ENCODE data around the gene TRIM60.
"Not testable (repeated sequence)": the region's sequence is repeated elsewhere in the genome, so short reads cannot be mapped to it uniquely, and the experiment has no call there.

Gene TRIM60

DNA sequence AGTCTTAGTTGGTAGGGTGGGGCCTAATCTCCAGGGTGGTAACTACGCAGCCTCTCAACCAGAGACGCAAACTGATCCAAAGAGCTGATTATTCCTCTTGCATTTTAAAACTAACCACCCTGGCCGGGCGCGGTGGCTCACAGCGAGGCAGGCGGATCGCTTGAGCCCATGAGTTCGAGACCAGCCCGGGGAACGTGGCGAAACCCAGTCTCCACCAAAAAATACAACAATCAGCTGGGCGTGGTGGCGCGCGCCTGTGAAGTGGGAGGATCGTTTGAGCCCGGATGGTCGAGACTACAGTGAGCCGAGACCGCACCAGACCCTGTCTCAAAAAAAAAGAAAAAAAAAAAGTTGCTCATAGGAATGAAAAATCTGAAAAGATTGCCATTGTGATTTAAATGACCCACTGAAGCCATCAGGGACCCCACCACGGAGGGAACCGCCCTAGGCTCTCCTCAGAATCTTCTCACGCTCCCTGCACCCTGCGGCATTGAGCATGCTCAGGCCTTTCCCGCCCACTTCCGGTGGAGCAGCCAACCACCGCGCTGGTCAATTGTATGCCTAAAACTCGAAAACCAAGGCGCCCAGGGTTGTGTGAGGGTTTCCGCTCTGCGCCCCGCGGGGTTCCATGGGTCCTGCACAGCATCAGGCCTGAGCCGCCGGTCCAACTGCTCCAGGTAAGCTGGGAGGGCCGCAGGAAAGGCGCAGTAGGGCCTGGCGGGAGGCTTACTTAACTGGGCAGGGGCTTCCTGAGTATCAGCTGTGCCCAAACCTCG lies at the start of gene TRIM60:
TRIM60 (plus strand) TSS at position 564 of the 776 bp plus-strand sequence. CDS start 8,074 bp downstream, outside the sequence.
- no peak for DNase-seq

DNA sequence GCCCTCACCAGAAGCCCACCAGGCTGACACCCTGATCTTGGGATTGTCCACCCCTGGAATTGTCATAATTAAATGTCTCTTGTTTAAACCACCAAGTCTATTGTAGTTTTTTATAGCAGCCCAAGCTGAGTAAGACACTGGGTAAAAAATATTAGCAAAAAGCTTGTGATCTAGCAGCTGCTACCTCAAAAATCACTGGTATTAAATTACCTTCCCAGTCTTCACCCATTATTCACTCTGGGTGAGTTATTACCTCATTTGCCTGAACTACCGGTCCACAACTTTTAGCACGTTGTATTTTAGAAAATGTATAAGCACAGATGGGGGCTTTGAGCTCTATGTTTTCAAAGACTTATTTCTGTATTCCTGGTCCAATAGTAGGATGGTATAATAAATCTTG lies 42.3 kb upstream of the TRIM60 start:
- DNase-seq: no peak

DNA sequence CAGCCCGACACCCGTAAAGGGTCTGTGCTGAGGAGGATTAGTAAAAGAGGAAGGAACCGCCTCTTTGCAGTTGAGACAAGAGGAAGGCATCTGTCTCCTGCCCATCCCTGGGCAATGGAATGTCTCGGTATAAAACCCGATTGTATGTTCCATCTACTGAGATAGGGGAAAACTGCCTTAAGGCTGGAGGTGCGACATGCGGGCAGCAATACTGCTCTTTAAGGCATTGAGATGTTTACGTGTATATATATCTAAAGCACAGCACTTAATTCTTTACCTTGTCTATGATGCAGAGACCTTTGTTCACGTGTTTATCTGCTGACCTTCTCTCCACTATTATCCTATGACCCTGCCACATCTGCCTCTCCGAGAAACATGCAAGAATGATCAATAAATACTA lies 41.0 kb upstream of the TRIM60 start:
- not testable (repeated sequence) for DNase-seq

DNA sequence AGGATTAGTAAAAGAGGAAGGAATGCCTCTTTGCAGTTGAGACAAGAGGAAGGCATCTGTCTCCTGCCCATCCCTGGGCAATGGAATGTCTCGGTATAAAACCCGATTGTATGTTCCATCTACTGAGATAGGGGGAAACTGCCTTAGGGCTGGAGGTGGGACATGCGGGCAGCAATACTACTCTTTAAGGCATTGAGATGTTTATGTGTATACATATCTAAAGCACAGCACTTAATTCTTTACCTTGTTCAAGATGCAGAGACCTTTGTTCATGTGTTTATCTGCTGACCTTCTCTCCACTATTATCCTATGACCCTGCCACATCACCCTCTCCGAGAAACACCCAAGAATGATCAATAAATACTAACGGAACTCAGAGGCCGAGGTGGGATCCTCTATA lies 35.7 kb upstream of the TRIM60 start:
- not testable (repeated sequence) for DNase-seq

DNA sequence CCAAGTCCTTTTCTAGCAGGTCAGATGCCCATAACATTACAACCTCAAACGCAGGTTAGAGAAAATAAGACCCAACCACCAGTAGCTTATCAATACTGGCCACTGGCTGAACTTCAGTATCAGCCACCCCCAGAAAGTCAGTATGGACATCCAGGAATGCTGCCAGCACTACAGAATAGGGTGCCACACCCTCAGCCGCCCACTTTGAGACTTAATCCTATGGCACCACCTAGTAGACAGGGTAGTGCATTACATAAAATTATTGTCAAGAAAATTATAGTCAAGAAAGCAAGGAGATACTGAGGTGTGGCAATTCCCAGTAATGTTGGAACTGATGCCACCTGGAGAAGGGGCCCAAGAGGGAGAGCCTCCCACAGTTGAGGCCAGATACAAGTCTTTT lies 34.5 kb upstream of the TRIM60 start:
- no peak for DNase-seq

DNA sequence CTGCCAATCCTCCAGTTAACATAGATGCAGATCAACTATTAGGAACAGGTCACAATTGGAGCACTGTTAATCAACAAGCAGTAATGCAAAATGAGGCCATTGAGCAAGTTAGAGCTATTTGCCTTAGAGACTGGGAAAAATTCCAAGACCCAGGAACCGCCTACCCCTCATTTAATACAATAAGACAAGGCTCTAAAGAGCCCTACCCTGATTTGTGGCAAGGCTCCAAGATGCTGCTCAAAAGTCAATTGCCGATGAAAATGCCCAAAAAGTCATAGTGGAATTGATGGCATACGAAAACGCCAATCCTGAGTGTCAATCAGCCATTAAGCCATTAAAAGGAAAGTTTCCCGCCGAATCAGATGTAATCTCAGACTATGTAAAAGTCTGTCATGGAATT lies 33.9 kb upstream of the TRIM60 start:
- no peak for DNase-seq

DNA sequence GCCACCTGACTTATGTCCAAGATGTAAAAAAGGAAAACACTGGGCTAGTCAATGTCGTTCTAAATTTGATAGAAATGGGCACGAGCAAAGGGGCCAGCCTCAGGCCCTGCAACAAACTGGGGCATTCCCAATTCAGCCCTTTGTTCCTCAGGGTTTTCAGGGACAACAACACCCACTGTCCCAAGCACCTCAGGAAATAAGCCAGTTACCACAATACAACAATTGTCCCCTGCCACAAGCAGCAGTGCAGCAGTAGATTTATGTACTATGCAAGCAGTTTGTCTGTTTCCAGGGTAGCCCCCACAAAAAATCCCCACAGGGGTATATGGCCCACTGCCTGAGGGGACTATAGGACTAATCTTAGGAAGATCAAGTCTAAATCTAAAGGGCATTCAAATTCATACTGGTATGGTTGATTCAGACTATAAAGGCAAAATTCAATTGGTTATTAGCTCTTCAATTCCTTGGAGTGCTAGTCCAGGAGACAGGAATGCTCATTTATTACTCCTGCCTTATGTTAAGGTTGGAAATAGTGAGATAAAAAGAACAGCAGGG lies 33.2 kb upstream of the TRIM60 start:
- DNase-seq: not testable (repeated sequence)

DNA sequence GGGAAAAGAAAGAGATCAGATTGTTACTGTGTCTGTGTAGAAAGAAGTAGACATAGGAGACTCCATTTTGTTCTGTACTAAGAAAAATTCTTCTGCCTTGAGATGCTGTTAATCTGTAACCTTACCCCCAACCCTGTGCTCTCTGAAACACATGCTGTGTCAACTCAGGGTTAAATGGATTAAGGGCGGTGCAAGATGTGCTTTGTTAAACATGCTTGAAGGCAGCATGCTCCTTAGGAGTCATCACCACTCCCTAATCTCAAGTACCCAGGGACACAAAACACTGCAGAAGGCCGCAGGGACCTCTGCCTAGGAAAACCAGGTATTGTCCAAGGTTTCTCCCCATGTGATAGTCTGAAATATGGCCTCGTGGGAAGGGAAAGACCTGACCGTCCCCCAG lies 29.8 kb upstream of the TRIM60 start:
- not testable (repeated sequence) for DNase-seq

DNA sequence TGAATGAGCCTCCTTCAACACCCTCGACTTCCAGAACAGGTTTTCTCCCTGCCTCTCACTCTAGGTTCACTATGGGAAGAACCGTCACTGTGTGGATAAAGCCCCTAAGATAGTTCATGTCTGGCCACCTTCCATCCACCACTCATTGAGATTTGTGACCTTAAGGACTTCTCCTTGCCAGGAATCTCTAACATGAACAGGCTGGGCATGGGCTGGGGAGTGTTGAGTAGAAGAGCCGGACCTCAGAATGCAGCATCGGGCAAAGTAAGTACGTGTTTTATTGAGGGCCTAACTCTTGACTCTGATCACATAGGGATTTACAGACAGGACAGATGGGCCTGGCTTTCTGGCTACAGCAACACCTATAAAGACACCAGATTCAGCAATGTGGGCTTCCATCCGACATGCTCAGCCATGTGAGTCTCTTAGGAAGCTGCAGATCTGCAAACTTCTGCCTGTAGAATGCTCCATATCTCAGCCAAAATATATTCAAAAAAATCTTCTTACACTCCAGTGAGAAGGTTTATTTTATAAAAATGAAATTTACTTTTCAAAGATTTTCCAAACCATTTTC lies 26.4 kb upstream of the TRIM60 start:
- DNase-seq: no peak

DNA sequence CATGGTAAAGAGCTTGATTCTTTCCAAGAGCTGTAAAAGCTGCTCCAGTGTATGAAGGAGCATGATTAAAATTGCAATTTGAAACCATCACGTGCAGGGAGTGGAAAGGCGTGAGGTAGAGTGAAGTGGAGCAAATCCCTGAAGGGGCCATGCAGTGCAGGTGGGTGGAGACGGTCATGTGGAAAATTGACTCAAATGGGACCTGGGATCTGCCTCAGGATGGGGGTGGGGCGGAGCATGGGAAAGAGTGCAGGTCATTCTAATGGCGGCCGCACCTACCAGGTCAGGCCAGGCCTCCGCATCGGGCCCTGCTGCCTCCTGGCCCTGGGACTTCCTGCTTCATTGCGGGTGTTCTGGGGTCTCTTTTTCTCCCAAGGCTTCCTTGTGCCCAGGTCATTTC lies 25.3 kb upstream of the TRIM60 start:
- no peak for DNase-seq

DNA sequence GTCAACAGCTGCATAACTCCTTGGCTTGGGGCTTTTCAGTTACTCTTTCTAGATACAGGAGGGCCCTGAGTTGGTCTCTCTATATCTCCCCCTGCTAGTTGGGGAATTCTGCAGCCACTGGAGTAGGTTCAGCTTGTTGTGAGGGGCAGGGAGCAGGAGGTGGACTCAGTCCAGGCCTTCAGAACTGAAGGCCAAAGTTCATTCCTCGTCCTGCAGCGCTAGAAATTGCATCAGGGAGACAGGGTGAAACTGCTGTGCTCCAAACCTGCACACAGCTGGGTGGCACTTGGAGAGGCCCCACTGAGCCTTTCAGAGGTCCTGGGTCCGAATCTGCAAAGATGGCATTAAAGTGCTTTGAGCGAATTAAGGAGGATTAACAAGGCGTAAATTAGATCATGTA lies 24.9 kb upstream of the TRIM60 start:
- DNase-seq: no peak

DNA sequence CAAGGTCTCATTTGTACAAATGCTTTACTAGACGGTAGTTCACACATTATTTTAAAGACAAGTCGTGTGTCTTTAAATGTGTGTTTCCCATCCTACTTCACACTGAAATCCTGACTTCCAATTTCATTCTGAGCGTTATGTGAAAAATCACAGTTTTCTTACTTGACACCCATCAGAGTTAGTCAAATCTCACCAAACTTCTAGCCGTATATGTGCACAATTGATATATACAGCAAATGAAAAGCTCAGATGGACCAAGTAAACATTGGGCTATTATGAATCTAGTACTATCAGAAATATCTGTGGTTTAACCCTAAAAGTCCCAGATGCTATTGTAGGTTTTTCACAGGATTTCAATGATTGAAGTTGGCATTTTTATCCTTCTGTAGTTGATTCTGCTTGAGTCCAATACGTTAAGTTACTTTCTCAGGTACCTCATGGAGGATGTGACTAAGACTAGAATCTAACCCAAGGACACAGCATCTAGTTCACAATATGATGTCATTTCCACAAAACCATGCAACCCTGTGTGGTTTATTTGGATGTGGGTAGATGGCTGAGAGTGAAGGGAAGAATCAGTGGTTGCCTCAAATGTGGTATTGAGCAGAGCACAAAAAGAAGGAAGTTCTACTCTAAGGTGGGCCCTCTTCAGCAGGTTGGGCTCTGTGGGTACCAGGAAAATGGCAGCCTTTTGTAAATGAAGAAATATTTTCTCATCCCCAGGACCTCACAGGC lies 22.1 kb upstream of the TRIM60 start:
- no peak for DNase-seq

DNA sequence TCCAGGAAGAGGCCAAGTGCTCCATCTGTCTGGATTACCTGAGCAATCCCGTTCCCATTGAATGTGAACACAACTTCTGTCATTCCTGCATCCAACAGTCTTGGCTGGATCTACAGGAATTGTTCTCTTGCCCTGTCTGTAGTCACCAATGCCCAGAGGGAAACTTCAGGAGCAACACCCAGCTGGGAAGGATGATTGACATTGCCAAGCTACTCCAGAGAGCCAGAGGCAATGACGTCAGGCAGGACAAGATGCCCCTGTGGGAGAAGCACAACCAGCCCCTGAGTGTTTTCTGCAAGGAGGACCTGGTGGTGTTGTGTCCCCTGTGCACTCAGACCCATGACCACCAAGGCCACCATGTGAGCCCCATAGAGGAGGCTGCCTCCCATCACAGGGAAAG lies 21.3 kb upstream of the TRIM60 start:
- no peak for DNase-seq

DNA sequence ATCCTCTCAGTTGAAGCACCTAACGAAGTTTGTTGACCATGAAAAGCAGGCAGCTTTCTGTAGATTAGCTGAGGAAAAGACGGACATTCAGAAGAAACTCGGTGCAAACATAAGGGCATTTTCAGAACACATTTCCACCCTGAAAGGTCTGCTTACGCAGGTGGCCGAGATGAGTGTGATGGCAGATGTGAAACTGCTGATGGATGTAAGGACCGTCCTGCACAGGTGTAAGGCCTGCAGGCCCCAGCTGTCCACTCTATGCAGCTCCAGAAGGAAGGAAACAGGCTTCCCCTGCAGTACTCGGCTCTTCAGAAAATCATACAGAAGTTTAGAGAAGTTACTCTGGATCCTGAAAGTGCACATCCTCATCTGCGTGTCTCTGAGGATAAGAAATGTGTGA lies 20.8 kb upstream of the TRIM60 start:
- no peak for DNase-seq

DNA sequence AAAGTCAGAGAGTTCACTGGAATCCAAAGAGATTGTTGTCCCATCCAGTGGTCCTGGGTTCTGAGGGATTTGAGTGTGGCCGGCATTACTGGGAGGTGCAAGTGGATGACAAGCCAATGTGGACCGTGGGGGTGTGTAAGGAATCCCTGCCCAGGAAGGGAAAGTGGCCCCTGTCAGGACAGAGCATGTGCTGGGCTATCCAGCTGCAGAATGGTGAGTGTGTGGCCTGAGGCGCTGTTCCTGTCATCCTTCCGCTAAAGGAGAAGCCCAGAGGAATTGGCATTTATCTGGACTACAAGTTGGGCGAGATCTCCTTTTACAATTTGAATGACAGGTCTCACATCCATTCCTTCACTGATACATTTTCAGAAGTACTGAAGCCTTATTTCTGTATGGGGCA lies 20.4 kb upstream of the TRIM60 start:
- DNase-seq: no peak

DNA sequence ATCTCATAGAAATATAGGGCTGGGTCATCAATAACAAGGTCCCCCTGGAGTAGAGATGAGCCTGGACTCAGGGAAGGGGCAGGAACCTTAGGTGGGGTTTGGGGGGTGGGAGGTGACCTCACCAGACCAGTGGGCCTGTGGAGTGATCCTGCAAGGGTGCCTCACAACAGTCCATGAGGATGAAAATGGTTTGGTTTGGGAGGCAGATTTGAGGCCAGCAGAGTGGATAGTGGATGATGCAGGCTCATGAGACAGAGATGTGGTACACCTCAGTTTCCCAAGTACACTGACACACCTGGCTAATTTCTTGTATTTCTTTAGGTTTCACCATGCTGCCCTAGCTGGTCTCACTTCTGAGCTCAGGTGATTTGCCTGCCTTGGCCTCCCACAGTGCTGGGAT lies 18.1 kb upstream of the TRIM60 start:
- DNase-seq: no peak

DNA sequence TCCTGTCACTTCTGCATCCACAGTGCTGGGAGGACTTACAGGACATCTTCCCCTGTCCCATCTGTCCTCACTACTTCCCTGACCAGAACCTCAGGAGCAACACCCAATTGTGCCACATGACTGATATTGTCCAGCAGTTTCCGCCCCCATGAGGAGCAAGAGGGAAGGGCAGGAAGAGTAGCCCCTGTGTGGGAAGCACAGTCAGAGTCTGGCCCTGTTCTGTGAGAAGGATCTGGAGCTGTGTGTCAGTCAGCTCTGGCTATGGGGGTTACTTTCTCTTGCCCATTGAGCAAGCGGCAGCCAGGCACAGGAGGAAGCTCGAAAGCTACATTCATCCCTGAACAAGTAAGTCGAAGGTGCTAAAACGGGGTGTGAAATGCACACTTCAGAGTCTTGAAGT lies 14.8 kb upstream of the TRIM60 start:
- DNase-seq: no peak

DNA sequence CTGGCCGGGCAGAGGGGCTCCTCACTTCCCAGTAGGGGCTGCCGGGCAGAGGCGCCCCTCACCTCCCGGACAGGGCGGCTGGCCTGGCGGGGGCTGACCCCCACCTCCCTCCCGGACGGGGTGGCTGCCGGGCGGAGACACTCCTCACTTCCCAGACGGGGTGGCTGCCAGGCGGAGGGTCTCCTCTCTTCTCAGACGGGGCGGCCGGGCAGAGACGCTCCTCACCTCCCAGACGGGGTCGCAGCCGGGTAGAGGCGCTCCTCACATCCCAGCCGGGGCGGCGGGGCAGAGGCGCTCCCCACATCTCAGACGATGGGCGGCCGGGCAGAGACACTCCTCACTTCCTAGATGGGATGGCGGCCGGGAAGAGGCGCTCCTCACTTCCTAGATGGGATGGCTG lies 11.8 kb upstream of the TRIM60 start:
- not testable (repeated sequence) for DNase-seq

DNA sequence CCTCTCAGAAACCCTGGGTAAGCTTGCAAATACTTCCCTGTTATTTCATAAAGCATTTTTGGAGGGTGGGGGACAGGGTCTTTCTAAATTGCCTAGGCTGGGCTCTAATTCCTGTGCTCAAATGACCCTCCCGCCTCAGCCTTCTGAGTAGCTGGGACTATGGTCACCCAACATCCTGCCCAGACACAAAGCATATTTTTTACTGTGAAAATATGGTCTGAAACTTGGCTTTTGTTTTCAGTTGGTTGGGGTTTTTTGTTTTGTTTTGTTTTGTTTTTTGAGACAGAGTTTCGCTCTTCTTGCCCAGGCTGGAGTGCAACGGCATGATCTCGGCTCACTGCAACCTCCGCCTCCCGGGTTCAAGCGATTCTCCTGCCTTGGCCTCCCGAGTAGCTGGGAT lies 6.0 kb upstream of the TRIM60 start:
- DNase-seq: not testable (repeated sequence)

DNA sequence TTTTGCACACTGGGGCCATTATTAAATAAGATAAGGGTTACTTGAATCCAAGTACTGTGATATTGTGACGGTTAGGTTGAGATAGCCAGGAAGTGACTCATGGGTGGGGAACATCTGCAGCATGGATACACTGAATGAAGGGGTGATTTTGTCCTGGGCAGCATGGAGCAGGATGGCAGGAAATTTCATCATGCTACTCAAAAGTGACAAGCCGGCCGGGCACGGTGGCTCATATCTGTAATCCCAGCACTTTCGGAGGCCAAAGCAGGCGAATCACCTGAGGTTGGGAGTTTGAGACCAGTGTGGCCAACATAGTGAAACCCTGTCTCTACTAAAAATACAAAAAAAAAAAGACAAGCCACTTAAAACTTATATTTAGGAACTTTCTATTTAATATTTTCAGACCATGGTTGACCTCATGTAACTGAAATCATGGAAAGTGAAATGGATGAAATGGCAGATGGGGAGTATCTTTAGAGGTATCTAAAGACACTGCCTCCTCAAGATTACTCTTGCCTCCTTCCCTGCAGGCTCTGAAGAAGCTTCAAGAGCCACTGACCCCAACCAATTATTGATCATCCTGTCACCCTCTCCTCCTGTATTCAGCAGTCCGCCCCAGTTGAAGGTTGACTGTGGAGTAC lies 3.9 kb upstream of the TRIM60 start:
- DNase-seq: no peak

DNA sequence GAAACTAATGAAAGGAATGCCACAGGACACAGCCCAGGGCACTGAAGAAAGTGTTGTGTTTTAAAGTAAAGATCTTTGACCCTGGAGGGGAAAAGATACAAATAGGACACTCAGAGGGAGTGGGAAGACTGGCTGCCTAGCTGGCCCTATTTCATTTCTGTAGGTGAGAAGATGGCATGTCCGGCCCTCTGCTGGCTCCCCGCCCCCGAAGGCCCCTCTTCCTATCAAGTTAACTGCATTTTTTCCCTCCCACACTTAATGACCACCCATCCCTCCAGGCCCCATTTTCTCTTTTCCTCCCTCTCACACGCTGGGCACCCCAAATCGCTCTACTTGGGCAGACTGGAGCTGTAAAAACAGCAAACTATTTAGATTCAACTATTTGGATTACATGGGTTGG lies 16.4 kb downstream of the TRIM60 start:
- DNase-seq: no peak

DNA sequence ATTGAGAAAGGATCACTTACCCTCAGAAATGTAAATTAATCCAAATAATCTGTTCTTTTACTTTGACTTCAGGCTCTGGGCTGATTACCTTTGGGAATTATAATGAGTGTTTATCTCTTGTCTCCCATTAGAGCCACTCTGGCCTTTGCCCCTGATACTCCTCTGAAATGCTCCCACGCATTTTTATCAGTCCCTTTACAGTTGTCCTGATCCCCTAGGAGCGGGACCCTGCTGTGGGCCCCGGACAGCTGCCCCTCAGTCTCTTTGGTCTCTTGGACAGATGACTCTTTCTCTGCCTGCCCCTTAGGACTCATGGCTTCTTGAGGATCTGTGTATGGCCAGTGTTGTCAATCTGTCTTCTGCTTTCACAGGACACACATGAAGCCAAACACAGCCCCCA lies 20.8 kb downstream of the TRIM60 start:
- DNase-seq: no peak

DNA sequence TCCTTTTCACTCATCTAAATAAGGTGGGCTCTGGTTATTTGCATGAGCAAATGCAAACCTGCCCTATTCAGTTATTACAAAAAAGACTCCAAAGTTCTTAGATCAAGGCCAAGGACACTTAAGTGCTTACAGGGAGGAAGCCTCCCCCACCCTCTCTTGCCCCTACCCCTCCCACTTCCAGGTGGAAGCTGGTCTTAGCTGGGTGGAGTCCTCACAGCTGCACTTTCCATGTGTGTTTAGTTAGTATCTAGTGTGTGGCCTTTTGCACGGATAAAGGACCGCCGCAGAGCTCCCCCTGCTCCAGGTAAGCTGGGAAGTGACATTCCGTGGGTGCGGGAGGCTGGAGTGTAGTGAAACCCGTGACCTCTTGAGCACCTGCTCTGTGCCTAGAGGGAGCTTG lies 21.8 kb downstream of the TRIM60 start, which contains the start of gene TRIM75:
TRIM75 (plus strand) TSS at position 222 of the 400 bp plus-strand sequence. CDS start 5,282 bp downstream, outside the sequence.
- no peak for DNase-seq

Data from activated T-cell treated with anti-CD3 and anti-CD28 coated beads, Interleukin-2, amount 50 U/mL, for 1 hour (primary cell).